HEK293 (cell line): ENCODE results near the gene CDC14B.

Experiments used
- GLI2 ChIP-seq: fragments of 450-650 bp; formaldehyde crosslinking; IDR thresholded peaks from 2 replicates; pipeline ENCODE4; 2017; ENCODE audit warnings: missing biosample characterization, missing genetic modification characterization, low read depth, borderline replicate concordance
- KLF10 ChIP-seq: fragments of 450-650 bp; IDR thresholded peaks from 2 replicates; pipeline ENCODE4 v1.5.1; 2018; ENCODE audit warnings: missing biosample characterization, mild to moderate bottlenecking, missing genetic modification characterization
- OVOL3 ChIP-seq: fragments of 450-650 bp; formaldehyde crosslinking; IDR thresholded peaks from 2 replicates; pipeline ENCODE4 v1.5.1; 2016; ENCODE audit warnings: missing biosample characterization, missing genetic modification characterization
- SALL2 ChIP-seq: fragments of 450-650 bp; formaldehyde crosslinking; IDR thresholded peaks from 2 replicates; pipeline ENCODE4 v1.5.0; 2017; ENCODE audit warnings: missing biosample characterization, mild to moderate bottlenecking, missing genetic modification characterization, borderline replicate concordance
- TCF7L2 ChIP-seq: IDR thresholded peaks from 2 replicates; pipeline ENCODE4 v1.6.1; 2011; ENCODE audit warnings: low read depth, mild to moderate bottlenecking, inconsistent platforms, low read length, moderate library complexity, borderline replicate concordance
- YY2 ChIP-seq: fragments of 450-650 bp; formaldehyde crosslinking; IDR thresholded peaks from 2 replicates; pipeline ENCODE4 v1.5.1; 2016; ENCODE audit warnings: missing biosample characterization, missing genetic modification characterization
- ZIC2 ChIP-seq: fragments of 450-650 bp; formaldehyde crosslinking; IDR thresholded peaks from 2 replicates; pipeline ENCODE4 v1.5.1; 2016; ENCODE audit warnings: missing biosample characterization, missing genetic modification characterization
- ZNF175 ChIP-seq: fragments of 450-650 bp; formaldehyde crosslinking; IDR thresholded peaks from 2 replicates; pipeline ENCODE4 v1.5.1; 2016; ENCODE audit warnings: missing biosample characterization, missing genetic modification characterization
- ZNF23 ChIP-seq: fragments of 450-650 bp; formaldehyde crosslinking; IDR thresholded peaks from 2 replicates; pipeline ENCODE4 v1.5.1; 2016; ENCODE audit warnings: missing biosample characterization, missing genetic modification characterization, borderline replicate concordance
- ZNF274 ChIP-seq, 2 experiments: fragments of 200-500 bp in 1 of 2; fragments of 450-650 bp in 1 of 2; sonication (Bioruptor generic) in 1 of 2; formaldehyde crosslinking in 1 of 2; IDR thresholded peaks; 2 replicates each; pipeline versions ENCODE4 v1.5.1 to v1.6.1; 2014 to 2016; ENCODE audit warnings: borderline replicate concordance in 1 of 2, inconsistent platforms in 1 of 2, low read length in 1 of 2, missing biosample characterization in 1 of 2, missing genetic modification characterization in 1 of 2
- ZNF426 ChIP-seq: fragments of 450-650 bp; formaldehyde crosslinking; IDR thresholded peaks from 2 replicates; pipeline ENCODE4 v1.5.1; 2017; ENCODE audit warnings: missing biosample characterization, missing genetic modification characterization, mild to moderate bottlenecking, inconsistent platforms, moderate library complexity
- ZNF530 ChIP-seq: fragments of 450-650 bp; formaldehyde crosslinking; IDR thresholded peaks from 2 replicates; pipeline ENCODE4 v1.5.1; 2016; ENCODE audit warnings: low read depth, missing biosample characterization, missing genetic modification characterization
- ZNF626 ChIP-seq: fragments of 450-650 bp; sonication (Bioruptor Pico); formaldehyde crosslinking; IDR thresholded peaks from 2 replicates; pipeline ENCODE4 v1.5.1; 2018; ENCODE audit warnings: missing biosample characterization, missing genetic modification characterization, inconsistent platforms
- ZNF629 ChIP-seq: fragments of 450-650 bp; formaldehyde crosslinking; IDR thresholded peaks from 2 replicates; pipeline ENCODE4 v1.5.1; 2017; ENCODE audit warnings: missing biosample characterization, missing genetic modification characterization
- ZNF658 ChIP-seq: fragments of 450-650 bp; formaldehyde crosslinking; IDR thresholded peaks from 2 replicates; pipeline ENCODE4; 2016; ENCODE audit warnings: missing biosample characterization, missing genetic modification characterization
- ZNF660 ChIP-seq: fragments of 450-650 bp; IDR thresholded peaks from 2 replicates; pipeline ENCODE4 v1.5.1; 2018; ENCODE audit warnings: missing biosample characterization, mild to moderate bottlenecking, missing genetic modification characterization
- ZNF677 ChIP-seq: fragments of 450-650 bp; IDR thresholded peaks from 2 replicates; pipeline ENCODE4 v1.5.0; 2018; ENCODE audit warnings: missing biosample characterization, mild to moderate bottlenecking, missing genetic modification characterization, moderate library complexity
- ZNF76 ChIP-seq: fragments of 450-650 bp; formaldehyde crosslinking; IDR thresholded peaks from 2 replicates; pipeline ENCODE4; 2016; ENCODE audit warnings: low read depth, missing biosample characterization, missing genetic modification characterization, borderline replicate concordance
- ZNF776 ChIP-seq: fragments of 450-650 bp; formaldehyde crosslinking; IDR thresholded peaks from 2 replicates; pipeline ENCODE4 v1.5.0; 2017; ENCODE audit warnings: missing biosample characterization, missing genetic modification characterization, borderline replicate concordance
- TF ChIP-seq, protein P1 (sequence below): fragments of 450-650 bp; formaldehyde crosslinking; conservative IDR thresholded peaks from 2 replicates; pipeline ENCODE4 v1.5.1; 2016; ENCODE audit warnings: low read depth, missing biosample characterization, missing genetic modification characterization
- TF ChIP-seq, protein P2 (sequence below): fragments of 450-650 bp; formaldehyde crosslinking; IDR thresholded peaks from 2 replicates; pipeline ENCODE4 v1.5.1; 2016; ENCODE audit warnings: missing biosample characterization, missing genetic modification characterization
- TF ChIP-seq, protein P3 (sequence below): fragments of 450-650 bp; IDR thresholded peaks from 2 replicates; pipeline ENCODE4 v1.5.1; 2018; ENCODE audit warnings: missing biosample characterization, missing genetic modification characterization
- TF ChIP-seq, protein P4 (sequence below): fragments of 450-650 bp; formaldehyde crosslinking; IDR thresholded peaks from 2 replicates; pipeline ENCODE4 v1.5.1; 2016; ENCODE audit warnings: missing biosample characterization, missing genetic modification characterization
- TF ChIP-seq, protein P5 (sequence below): fragments of 450-650 bp; formaldehyde crosslinking; IDR thresholded peaks from 2 replicates; pipeline ENCODE4 v1.5.1; 2017; ENCODE audit warnings: missing biosample characterization, missing genetic modification characterization

Gene CDC14B

DNA sequence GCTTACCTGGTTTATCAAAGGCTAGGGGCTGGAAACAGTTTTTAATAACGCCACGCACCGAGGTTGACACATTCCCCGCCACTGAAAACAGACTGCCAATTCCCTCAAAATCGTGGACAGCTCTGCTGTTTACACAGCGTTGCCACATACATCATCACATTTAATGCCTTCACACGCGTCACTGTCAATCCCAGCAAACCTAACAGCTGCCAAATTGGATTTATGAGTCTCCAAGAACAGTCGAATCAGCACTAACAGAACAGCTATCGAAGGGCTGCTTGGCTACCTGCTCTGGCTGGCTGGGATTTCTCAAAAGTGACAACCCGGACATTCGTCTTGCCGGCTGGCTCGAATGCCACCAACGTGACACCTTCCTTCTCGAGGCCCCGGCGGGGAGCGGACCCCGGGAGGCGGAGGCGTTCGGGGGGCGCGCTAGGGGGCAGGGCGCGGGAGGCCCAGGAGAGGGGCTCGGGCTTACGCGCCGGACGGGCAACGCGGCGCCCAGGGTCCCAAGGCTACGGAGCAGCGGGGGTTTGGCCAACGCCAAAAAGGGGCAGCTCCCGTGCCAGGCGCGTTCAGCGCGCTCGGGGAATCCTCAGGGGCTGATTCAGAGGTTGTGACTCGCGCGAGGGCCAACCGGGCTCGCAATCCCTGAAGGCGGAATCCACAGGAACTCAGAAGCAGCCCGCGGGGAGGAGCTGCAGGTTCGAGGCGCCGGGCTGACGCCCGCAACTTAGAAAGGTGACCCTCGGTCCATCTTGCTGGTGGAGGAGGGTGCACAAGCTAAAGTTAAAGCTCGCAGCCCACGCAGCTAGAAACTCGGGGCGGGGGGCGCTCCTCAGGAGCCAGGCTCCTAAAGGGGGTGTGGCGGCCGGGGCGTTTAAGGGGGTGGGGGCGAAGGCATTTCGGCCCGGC is 1.2 kb downstream of the CDC14B start (continued):
- TF ChIP-seq, protein P1, sequence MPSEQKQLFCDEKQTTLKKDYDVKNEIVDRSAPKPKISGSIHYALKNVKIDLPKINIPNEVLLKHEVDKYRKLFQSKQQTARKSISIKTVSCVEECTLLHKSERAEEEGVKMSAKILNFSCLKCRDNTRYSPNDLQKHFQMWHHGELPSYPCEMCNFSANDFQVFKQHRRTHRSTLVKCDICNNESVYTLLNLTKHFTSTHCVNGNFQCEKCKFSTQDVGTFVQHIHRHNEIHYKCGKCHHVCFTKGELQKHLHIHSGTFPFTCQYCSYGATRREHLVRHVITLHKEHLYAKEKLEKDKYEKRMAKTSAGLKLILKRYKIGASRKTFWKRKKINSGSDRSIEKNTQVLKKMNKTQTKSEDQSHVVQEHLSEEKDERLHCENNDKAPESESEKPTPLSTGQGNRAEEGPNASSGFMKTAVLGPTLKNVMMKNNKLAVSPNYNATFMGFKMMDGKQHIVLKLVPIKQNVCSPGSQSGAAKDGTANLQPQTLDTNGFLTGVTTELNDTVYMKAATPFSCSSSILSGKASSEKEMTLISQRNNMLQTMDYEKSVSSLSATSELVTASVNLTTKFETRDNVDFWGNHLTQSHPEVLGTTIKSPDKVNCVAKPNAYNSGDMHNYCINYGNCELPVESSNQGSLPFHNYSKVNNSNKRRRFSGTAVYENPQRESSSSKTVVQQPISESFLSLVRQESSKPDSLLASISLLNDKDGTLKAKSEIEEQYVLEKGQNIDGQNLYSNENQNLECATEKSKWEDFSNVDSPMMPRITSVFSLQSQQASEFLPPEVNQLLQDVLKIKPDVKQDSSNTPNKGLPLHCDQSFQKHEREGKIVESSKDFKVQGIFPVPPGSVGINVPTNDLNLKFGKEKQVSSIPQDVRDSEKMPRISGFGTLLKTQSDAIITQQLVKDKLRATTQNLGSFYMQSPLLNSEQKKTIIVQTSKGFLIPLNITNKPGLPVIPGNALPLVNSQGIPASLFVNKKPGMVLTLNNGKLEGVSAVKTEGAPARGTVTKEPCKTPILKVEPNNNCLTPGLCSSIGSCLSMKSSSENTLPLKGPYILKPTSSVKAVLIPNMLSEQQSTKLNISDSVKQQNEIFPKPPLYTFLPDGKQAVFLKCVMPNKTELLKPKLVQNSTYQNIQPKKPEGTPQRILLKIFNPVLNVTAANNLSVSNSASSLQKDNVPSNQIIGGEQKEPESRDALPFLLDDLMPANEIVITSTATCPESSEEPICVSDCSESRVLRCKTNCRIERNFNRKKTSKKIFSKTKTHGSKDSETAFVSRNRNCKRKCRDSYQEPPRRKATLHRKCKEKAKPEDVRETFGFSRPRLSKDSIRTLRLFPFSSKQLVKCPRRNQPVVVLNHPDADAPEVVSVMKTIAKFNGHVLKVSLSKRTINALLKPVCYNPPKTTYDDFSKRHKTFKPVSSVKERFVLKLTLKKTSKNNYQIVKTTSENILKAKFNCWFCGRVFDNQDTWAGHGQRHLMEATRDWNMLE (tag by site-specific recombination), result no peak
- peak; percentile 56; the same call in 1 of the 2 replicates for TF ChIP-seq KLF10 (tag by site-specific recombination)
- peak; percentile 84 for TF ChIP-seq ZIC2 (tag by site-specific recombination)
- TF ChIP-seq ZNF76 (tag by site-specific recombination), result peak; percentile 84
- TF ChIP-seq ZNF426 (tag by site-specific recombination), result no peak
- TF ChIP-seq ZNF626 (tag by site-specific recombination), result no peak
- TF ChIP-seq, protein P2, sequence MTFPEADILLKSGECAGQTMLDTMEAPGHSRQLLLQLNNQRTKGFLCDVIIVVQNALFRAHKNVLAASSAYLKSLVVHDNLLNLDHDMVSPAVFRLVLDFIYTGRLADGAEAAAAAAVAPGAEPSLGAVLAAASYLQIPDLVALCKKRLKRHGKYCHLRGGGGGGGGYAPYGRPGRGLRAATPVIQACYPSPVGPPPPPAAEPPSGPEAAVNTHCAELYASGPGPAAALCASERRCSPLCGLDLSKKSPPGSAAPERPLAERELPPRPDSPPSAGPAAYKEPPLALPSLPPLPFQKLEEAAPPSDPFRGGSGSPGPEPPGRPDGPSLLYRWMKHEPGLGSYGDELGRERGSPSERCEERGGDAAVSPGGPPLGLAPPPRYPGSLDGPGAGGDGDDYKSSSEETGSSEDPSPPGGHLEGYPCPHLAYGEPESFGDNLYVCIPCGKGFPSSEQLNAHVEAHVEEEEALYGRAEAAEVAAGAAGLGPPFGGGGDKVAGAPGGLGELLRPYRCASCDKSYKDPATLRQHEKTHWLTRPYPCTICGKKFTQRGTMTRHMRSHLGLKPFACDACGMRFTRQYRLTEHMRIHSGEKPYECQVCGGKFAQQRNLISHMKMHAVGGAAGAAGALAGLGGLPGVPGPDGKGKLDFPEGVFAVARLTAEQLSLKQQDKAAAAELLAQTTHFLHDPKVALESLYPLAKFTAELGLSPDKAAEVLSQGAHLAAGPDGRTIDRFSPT (tag by site-specific recombination), result peak; percentile 74
- TF ChIP-seq OVOL3 (tag by site-specific recombination), result no peak
- TF ChIP-seq ZNF175 (tag by site-specific recombination), result no peak
- TF ChIP-seq GLI2 (tag by site-specific recombination), result no peak
- TF ChIP-seq ZNF23 (tag by site-specific recombination), result no peak
- TF ChIP-seq TCF7L2, result peak; percentile 14; the same call in 1 of the 2 replicates
- no peak for TF ChIP-seq ZNF274 (IDR thresholded peaks at IDR 0.05; ENCODE audit: low read length)
- no peak for TF ChIP-seq ZNF274 (tag by site-specific recombination; IDR thresholded peaks at IDR 0.05; ENCODE audit: borderline replicate concordance)
- no peak for TF ChIP-seq ZNF660 (tag by site-specific recombination)
- TF ChIP-seq ZNF629 (tag by site-specific recombination), result peak; percentile 90
- no peak for TF ChIP-seq ZNF677 (tag by site-specific recombination)
- no peak for TF ChIP-seq ZNF776 (tag by site-specific recombination)
- TF ChIP-seq ZNF658 (tag by site-specific recombination), result no peak
- TF ChIP-seq, protein P3, sequence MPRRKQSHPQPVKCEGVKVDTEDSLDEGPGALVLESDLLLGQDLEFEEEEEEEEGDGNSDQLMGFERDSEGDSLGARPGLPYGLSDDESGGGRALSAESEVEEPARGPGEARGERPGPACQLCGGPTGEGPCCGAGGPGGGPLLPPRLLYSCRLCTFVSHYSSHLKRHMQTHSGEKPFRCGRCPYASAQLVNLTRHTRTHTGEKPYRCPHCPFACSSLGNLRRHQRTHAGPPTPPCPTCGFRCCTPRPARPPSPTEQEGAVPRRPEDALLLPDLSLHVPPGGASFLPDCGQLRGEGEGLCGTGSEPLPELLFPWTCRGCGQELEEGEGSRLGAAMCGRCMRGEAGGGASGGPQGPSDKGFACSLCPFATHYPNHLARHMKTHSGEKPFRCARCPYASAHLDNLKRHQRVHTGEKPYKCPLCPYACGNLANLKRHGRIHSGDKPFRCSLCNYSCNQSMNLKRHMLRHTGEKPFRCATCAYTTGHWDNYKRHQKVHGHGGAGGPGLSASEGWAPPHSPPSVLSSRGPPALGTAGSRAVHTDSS, result no peak
- TF ChIP-seq YY2 (tag by site-specific recombination), result no peak
- TF ChIP-seq, protein P4, sequence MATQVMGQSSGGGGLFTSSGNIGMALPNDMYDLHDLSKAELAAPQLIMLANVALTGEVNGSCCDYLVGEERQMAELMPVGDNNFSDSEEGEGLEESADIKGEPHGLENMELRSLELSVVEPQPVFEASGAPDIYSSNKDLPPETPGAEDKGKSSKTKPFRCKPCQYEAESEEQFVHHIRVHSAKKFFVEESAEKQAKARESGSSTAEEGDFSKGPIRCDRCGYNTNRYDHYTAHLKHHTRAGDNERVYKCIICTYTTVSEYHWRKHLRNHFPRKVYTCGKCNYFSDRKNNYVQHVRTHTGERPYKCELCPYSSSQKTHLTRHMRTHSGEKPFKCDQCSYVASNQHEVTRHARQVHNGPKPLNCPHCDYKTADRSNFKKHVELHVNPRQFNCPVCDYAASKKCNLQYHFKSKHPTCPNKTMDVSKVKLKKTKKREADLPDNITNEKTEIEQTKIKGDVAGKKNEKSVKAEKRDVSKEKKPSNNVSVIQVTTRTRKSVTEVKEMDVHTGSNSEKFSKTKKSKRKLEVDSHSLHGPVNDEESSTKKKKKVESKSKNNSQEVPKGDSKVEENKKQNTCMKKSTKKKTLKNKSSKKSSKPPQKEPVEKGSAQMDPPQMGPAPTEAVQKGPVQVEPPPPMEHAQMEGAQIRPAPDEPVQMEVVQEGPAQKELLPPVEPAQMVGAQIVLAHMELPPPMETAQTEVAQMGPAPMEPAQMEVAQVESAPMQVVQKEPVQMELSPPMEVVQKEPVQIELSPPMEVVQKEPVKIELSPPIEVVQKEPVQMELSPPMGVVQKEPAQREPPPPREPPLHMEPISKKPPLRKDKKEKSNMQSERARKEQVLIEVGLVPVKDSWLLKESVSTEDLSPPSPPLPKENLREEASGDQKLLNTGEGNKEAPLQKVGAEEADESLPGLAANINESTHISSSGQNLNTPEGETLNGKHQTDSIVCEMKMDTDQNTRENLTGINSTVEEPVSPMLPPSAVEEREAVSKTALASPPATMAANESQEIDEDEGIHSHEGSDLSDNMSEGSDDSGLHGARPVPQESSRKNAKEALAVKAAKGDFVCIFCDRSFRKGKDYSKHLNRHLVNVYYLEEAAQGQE, result peak; percentile 73
- TF ChIP-seq ZNF530 (tag by site-specific recombination), result no peak
- TF ChIP-seq, protein P5, sequence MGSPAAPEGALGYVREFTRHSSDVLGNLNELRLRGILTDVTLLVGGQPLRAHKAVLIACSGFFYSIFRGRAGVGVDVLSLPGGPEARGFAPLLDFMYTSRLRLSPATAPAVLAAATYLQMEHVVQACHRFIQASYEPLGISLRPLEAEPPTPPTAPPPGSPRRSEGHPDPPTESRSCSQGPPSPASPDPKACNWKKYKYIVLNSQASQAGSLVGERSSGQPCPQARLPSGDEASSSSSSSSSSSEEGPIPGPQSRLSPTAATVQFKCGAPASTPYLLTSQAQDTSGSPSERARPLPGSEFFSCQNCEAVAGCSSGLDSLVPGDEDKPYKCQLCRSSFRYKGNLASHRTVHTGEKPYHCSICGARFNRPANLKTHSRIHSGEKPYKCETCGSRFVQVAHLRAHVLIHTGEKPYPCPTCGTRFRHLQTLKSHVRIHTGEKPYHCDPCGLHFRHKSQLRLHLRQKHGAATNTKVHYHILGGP (tag by site-specific recombination), result peak; percentile 69; the same call in 1 of the 2 replicates
- no peak for TF ChIP-seq SALL2 (tag by site-specific recombination)
